Neuronal stem cell (in vitro differentiated cells): ENCODE data around the gene CCDC28B.
A peak's percentile ranks its signal among the peaks of the same experiment; 100 is the strongest.

Experiments
- DNase-seq: peaks from one replicate; pipeline ENCODE4 v3.0.0-alpha.2; 2013; ENCODE audit warnings: low spot score
- H2AFZ ChIP-seq: one replicate; pipeline ENCODE4 v1.6.1; 2013; ENCODE audit warnings: mild to moderate bottlenecking, low read length, inconsistent platforms
- H2AK5ac ChIP-seq: 2 replicates; pipeline ENCODE4 v1.6.1; 2013; ENCODE audit warnings: low read depth, mild to moderate bottlenecking, inconsistent platforms, low read length, moderate library complexity, mixed read lengths
- H2BK120ac ChIP-seq: 2 replicates; pipeline ENCODE4 v1.6.1; 2013; ENCODE audit warnings: low read depth, mild to moderate bottlenecking, inconsistent platforms, low read length, moderate library complexity, mixed read lengths
- H2BK12ac ChIP-seq: one replicate; pipeline ENCODE4 v1.6.1; 2013; ENCODE audit warnings: low read length, inconsistent platforms
- H2BK15ac ChIP-seq: 2 replicates; pipeline ENCODE4 v1.6.1; 2013; ENCODE audit warnings: mild to moderate bottlenecking, low read length, inconsistent platforms, mixed read lengths
- H2BK5ac ChIP-seq: one replicate; pipeline ENCODE4 v1.6.1; 2013; ENCODE audit warnings: inconsistent platforms, mild to moderate bottlenecking, low read length, moderate library complexity
- H3K14ac ChIP-seq: one replicate; pipeline ENCODE4 v1.6.1; 2013; ENCODE audit warnings: low read length, inconsistent platforms
- H3K18ac ChIP-seq: 2 replicates; pipeline ENCODE4 v1.6.1; 2013; ENCODE audit warnings: low read length, inconsistent platforms
- H3K23ac ChIP-seq: 2 replicates; pipeline ENCODE4 v1.6.1; 2013; ENCODE audit warnings: low read depth, mild to moderate bottlenecking, mixed read lengths, low read length, inconsistent platforms; ENCODE audit not compliant: poor library complexity
- H3K27ac ChIP-seq: replicated peaks from 3 replicates; pipeline ENCODE4 v1.5.1; 2013; ENCODE audit warnings: low read length, inconsistent platforms
- H3K27me3 ChIP-seq, 3 experiments: 2 replicates each; pipeline ENCODE4 v1.6.1; 2013; ENCODE audit warnings: low read length in 3 of 3, mild to moderate bottlenecking in 2 of 3, inconsistent platforms in 1 of 3, low read depth in 1 of 3, mixed read lengths in 1 of 3, moderate library complexity in 1 of 3; ENCODE audit not compliant: control insufficient read depth in 3 of 3, insufficient read depth in 3 of 3
- H3K36me3 ChIP-seq, 2 donors: replicated peaks in 1 of 2; 2 replicates each; pipeline ENCODE4 v1.6.1; 2013; ENCODE audit warnings: low read length in 2 of 2; ENCODE audit not compliant: control insufficient read depth in 2 of 2, insufficient read depth in 2 of 2
- H3K4ac ChIP-seq: 2 replicates; pipeline ENCODE4 v1.6.1; 2013; ENCODE audit warnings: inconsistent platforms, mild to moderate bottlenecking, low read length, moderate library complexity
- H3K4me1 ChIP-seq, 2 donors: 1 replicate in 1 of 2; 2 replicates in 1 of 2; pipeline ENCODE4 v1.6.1; 2013; ENCODE audit warnings: low read length in 2 of 2, low read depth in 1 of 2; ENCODE audit not compliant: control insufficient read depth in 2 of 2, insufficient read depth in 1 of 2
- H3K4me2 ChIP-seq: one replicate; pipeline ENCODE4 v1.6.1; 2013; ENCODE audit warnings: mild to moderate bottlenecking, low read length, inconsistent platforms; ENCODE audit not compliant: insufficient read depth, poor library complexity, severe bottlenecking
- H3K4me3 ChIP-seq, 2 donors: 2 replicates each; pipeline ENCODE4 v1.5.1; 2013; ENCODE audit warnings: low read length in 2 of 2, mild to moderate bottlenecking in 2 of 2, inconsistent platforms in 1 of 2, moderate library complexity in 1 of 2
- H3K79me1 ChIP-seq: one replicate; pipeline ENCODE4 v1.6.1; 2013; ENCODE audit warnings: low read depth, mild to moderate bottlenecking, inconsistent platforms, low read length, moderate library complexity
- H3K9ac ChIP-seq: one replicate; pipeline ENCODE4 v1.6.1; 2013; ENCODE audit warnings: mild to moderate bottlenecking, low read depth, low read length, inconsistent platforms; ENCODE audit not compliant: poor library complexity
- H3K9me3 ChIP-seq, 2 donors: replicated peaks in 1 of 2; 2 replicates each; pipeline versions ENCODE3 to v1.6.1; 2013; ENCODE audit warnings: low read length in 2 of 2, mild to moderate bottlenecking in 2 of 2, inconsistent platforms in 1 of 2, low read depth in 1 of 2, mixed read lengths in 1 of 2, moderate library complexity in 1 of 2; ENCODE audit not compliant: control insufficient read depth in 2 of 2, insufficient read depth in 1 of 2
- H4K8ac ChIP-seq: one replicate; pipeline ENCODE4 v1.6.1; 2013; ENCODE audit warnings: low read depth, mild to moderate bottlenecking, inconsistent platforms, low read length, moderate library complexity
- H4K91ac ChIP-seq: one replicate; pipeline ENCODE4 v1.6.1; 2013; ENCODE audit warnings: low read length, low read depth, mild to moderate bottlenecking, inconsistent platforms; ENCODE audit not compliant: poor library complexity
- WGBS, 2 donors: extraction: QIAGEN DNeasy Blood & Tissue Kit; methylation state at CpG; one replicate each; pipeline ENCODE4 v1.1.7; 2013; ENCODE audit warnings: missing lambda C conversion rate in 2 of 2, mixed read lengths in 1 of 2; ENCODE audit not compliant: insufficient read length in 2 of 2, insufficient replicate concordance in 1 of 2; ENCODE audit errors: extremely low coverage in 2 of 2; 5-methylcytosine and 5-hydroxymethylcytosine counted together

CCDC28B gene

DNA sequence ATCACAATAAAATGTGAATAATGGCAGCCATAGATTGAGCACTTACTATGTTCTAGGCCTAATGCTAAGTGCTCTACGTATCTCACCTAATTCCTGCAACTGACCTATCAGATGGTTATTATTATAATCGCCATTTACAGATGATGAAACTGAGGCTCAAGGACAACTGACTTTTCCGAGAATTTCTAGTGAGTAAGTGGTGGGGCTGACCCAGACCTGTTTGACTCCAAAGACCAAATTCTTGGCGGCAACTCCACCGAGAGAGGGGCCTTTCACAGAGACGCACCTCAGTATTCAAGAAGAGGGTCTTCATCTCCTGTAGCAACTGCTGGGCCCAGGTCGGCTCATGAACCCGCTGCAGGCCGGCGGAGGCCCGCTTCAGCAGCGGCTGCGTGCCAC lies 21.2 kb downstream of the CCDC28B start:
- H3K14ac ChIP-seq: no peak overlapping the region
- peak overlapping the region; percentile 66 for H3K4me2 ChIP-seq
- H3K4me3 ChIP-seq: peak overlapping the region; percentile 84 to 97
- no peak overlapping the region for H4K8ac ChIP-seq
- H3K4me1 ChIP-seq: peaks cover 10 to 15% of the 10 kb centered on the region in 2 donors
- no peak overlapping the region for H2AK5ac ChIP-seq
- H4K91ac ChIP-seq: no peak overlapping the region
- H3K9me3 ChIP-seq: no peaks in the 10 kb centered on the region
- DNase-seq: no peak
- H2BK12ac ChIP-seq: no peak overlapping the region
- H3K18ac ChIP-seq: peak overlapping the region; percentile 69
- peaks cover 23 to 51% of the 10 kb centered on the region in 2 donors for H3K36me3 ChIP-seq
- no peak overlapping the region for H2BK120ac ChIP-seq
- no peak overlapping the region for H3K27ac ChIP-seq
- H3K79me1 ChIP-seq: peaks cover 2% of the 10 kb centered on the region
- H2BK15ac ChIP-seq: no peak overlapping the region
- no CpG with 5 or more reads among the region's 13 CpGs for WGBS, 2 donors
- H3K23ac ChIP-seq: peak overlapping the region; percentile 25
- H3K9ac ChIP-seq: peak overlapping the region; percentile 78
- H3K4ac ChIP-seq: no peak overlapping the region
- H3K27me3 ChIP-seq: no peaks in the 10 kb centered on the region
- H2AFZ ChIP-seq: peak overlapping the region; percentile 98
- no peak overlapping the region for H2BK5ac ChIP-seq

DNA sequence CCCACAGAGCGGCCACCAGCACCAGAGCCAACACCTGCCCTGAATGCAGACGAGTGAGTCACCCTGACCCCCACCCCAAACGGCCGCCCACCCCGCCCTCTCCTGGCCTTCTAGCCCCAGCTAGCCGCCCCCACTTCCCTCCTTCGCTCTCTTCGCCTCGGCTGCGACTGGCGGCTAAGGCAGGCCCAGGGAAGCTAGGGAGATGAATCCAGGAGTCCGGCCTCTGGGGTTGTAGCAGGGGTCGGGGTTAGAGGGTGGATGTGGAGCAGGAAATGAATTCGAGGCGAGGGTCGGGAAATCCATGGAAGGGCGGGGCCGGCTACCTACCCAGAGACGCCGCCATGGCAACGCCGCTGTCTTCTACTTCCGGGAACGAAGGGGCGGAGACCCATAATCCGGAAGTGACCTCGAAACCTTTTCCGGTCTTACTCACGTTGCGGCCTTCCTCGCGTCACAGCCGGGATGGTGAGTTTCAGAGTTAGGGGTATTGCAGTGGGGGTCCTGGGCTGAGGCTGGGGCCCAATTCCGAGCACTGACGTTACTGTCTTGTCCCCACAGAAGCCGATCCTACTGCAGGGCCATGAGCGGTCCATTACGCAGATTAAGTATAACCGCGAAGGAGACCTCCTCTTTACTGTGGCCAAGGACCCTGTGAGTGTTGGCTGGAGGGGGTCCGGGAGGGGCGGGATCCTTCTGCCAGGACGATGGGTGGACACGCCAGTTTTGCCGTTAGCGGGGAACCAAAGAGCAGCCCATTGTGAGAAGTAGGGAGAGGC lies 21.8 kb downstream of the CCDC28B start, which contains the start of the genes EIF3I and TMEM234:
TSS of gene EIF3I (plus strand) at position 428 of the 776 bp plus-strand sequence. CDS start at position 463, 35 bp downstream.
TSS of gene TMEM234 (minus strand) at position 374 of the 776 bp plus-strand sequence. CDS start at position 343, 31 bp downstream.
- no peak within 1 kb of the TSS for H4K8ac ChIP-seq
- peaks cover 18 to 51% of the 10 kb centered on the region in 2 donors for H3K36me3 ChIP-seq
- peaks cover 2% of the 10 kb centered on the region for H3K79me1 ChIP-seq
- H2AFZ ChIP-seq: peak within 1 kb of the TSS; percentile 98
- no peak within 1 kb of the TSS for H3K14ac ChIP-seq
- H3K18ac ChIP-seq: peak within 1 kb of the TSS; percentile 84
- no peak within 1 kb of the TSS for H4K91ac ChIP-seq
- peak within 1 kb of the TSS; percentile 78 for H3K27ac ChIP-seq
- H3K9ac ChIP-seq: peak within 1 kb of the TSS; percentile 78
- peak within 1 kb of the TSS; percentile 84 to 97 for H3K4me3 ChIP-seq
- peaks cover 10 to 15% of the 10 kb centered on the region in 2 donors for H3K4me1 ChIP-seq
- no peak within 1 kb of the TSS for H2BK5ac ChIP-seq
- H2BK15ac ChIP-seq: no peak within 1 kb of the TSS
- peak; percentile 90 for DNase-seq
- no peak within 1 kb of the TSS for H2BK120ac ChIP-seq
- no peaks in the 10 kb centered on the region for H3K9me3 ChIP-seq
- WGBS, 2 donors: no CpG with 5 or more reads among the region's 46 CpGs
- no peak within 1 kb of the TSS for H2BK12ac ChIP-seq
- H3K4ac ChIP-seq: no peak within 1 kb of the TSS
- no peak within 1 kb of the TSS for H2AK5ac ChIP-seq
- H3K27me3 ChIP-seq: no peaks in the 10 kb centered on the region
- H3K4me2 ChIP-seq: peak within 1 kb of the TSS; percentile 66
- peak within 1 kb of the TSS; percentile 25 for H3K23ac ChIP-seq

- Histone ChIP-seq H3K4me1 (peaks cover 10 to 15% of the 10 kb centered on the region in 2 donors), H3K14ac (no peak overlapping the region), H4K91ac (no peak overlapping the region), H3K27me3 (no peaks in the 10 kb centered on the region), H4K8ac (no peak overlapping the region), H3K9ac (no peak overlapping the region), H3K9me3 (no peaks in the 10 kb centered on the region), H3K23ac (no peak overlapping the region), H2BK15ac (no peak overlapping the region), H2BK5ac (no peak overlapping the region), H2BK120ac (no peak overlapping the region), H3K27ac (no peak overlapping the region), H3K18ac (no peak overlapping the region), H3K4me3 (peak overlapping the region in 1 of 2 donors; percentile 28), H3K36me3 (peaks cover 30 to 58% of the 10 kb centered on the region in 2 donors), H3K79me1 (peaks cover 2% of the 10 kb centered on the region), H2AFZ (no peak overlapping the region), H2BK12ac (no peak overlapping the region), H3K4me2 (no peak overlapping the region), H2AK5ac (no peak overlapping the region), H3K4ac (no peak overlapping the region)
- no peak for DNase-seq
- no CpG with 5 or more reads among the region's 3 CpGs for WGBS, 2 donors
These were observed 23.3 kb downstream of the CCDC28B start for GRCh38 chr1:32223683-32224082.

GRCh38 chr1:32224285-32224684 lies 23.9 kb downstream of the CCDC28B start:
- H3K23ac ChIP-seq: no peak overlapping the region
- no CpG with 5 or more reads among the region's 4 CpGs for WGBS, 2 donors
- no peaks in the 10 kb centered on the region for H3K27me3 ChIP-seq
- H3K4ac ChIP-seq: no peak overlapping the region
- no peak overlapping the region for H2BK12ac ChIP-seq
- no peak overlapping the region for H2BK5ac ChIP-seq
- H4K8ac ChIP-seq: no peak overlapping the region
- H3K18ac ChIP-seq: no peak overlapping the region
- no peak overlapping the region for H3K9ac ChIP-seq
- no peak overlapping the region for H2AK5ac ChIP-seq
- H4K91ac ChIP-seq: no peak overlapping the region
- no peaks in the 10 kb centered on the region for H3K9me3 ChIP-seq
- H2AFZ ChIP-seq: no peak overlapping the region
- peaks cover 35 to 63% of the 10 kb centered on the region in 2 donors for H3K36me3 ChIP-seq
- H3K14ac ChIP-seq: no peak overlapping the region
- no peak overlapping the region for H2BK120ac ChIP-seq
- no peak overlapping the region for H3K27ac ChIP-seq
- H3K4me2 ChIP-seq: no peak overlapping the region
- H2BK15ac ChIP-seq: no peak overlapping the region
- H3K79me1 ChIP-seq: peaks cover 2% of the 10 kb centered on the region
- no peak for DNase-seq
- peaks cover 10 to 15% of the 10 kb centered on the region in 2 donors for H3K4me1 ChIP-seq
- H3K4me3 ChIP-seq: no peak overlapping the region
